Esophagus (tissue), 2 donors: ENCODE measurements around the gene DRAXIN. TPM values are rescaled to one million over a fixed set of nuclear protein-coding genes. Genes with fewer than 3 reads are reported as not detected.

Source experiments
- H3K27ac ChIP-seq, 2 donors: one replicate each; pipeline ENCODE4 v1.5.1; 2013; ENCODE audit warnings: low read depth in 2 of 2, mild to moderate bottlenecking in 2 of 2, inconsistent platforms in 1 of 2, low read length in 1 of 2, moderate library complexity in 1 of 2
- H3K27me3 ChIP-seq, 2 donors: one replicate each; pipeline ENCODE4 v1.6.1; 2013; ENCODE audit warnings: low read length in 2 of 2, control low read depth in 1 of 2, mild to moderate bottlenecking in 1 of 2; ENCODE audit not compliant: insufficient read depth in 2 of 2, control insufficient read depth in 1 of 2
- H3K36me3 ChIP-seq, 2 donors: one replicate each; pipeline ENCODE4 v1.6.1; 2013; ENCODE audit warnings: low read length in 1 of 2; ENCODE audit not compliant: control insufficient read depth in 2 of 2, insufficient read depth in 2 of 2
- H3K4me1 ChIP-seq, 2 donors: one replicate each; pipeline ENCODE4 v1.6.1; 2013; ENCODE audit warnings: low read length in 1 of 2; ENCODE audit not compliant: control insufficient read depth in 2 of 2, insufficient read depth in 2 of 2
- H3K4me3 ChIP-seq, 2 donors: one replicate each; pipeline ENCODE4 v1.5.1; 2013; ENCODE audit warnings: low read length in 2 of 2, mild to moderate bottlenecking in 2 of 2, low read depth in 1 of 2, moderate library complexity in 1 of 2
- H3K9me3 ChIP-seq, 2 donors: one replicate each; pipeline ENCODE4 v1.6.1; 2013; ENCODE audit warnings: mild to moderate bottlenecking in 2 of 2, low read depth in 1 of 2, low read length in 1 of 2, moderate library complexity in 1 of 2; ENCODE audit not compliant: control insufficient read depth in 2 of 2, insufficient read depth in 1 of 2
- WGBS, 2 donors: extraction: QIAGEN DNeasy Blood & Tissue Kit; methylation state at CpG; one replicate each; pipeline ENCODE4 v1.1.7; 2013; 5-methylcytosine and 5-hydroxymethylcytosine counted together
- polyA plus RNA-seq, 2 donors: library from polyadenylated mRNA; stranded (reverse); fragments of 200-250 nt; gene quantifications; one replicate each; pipeline ENCODE4 v1.2.3, GENCODE V29; 2013
- donor health status: healthy with polysubstance abuse.
- donor health status: Bipolar disorder and iron deficiency.

Gene DRAXIN
- polyA plus RNA-seq, 2 donors: 0.01 to 0.02 TPM

DNA sequence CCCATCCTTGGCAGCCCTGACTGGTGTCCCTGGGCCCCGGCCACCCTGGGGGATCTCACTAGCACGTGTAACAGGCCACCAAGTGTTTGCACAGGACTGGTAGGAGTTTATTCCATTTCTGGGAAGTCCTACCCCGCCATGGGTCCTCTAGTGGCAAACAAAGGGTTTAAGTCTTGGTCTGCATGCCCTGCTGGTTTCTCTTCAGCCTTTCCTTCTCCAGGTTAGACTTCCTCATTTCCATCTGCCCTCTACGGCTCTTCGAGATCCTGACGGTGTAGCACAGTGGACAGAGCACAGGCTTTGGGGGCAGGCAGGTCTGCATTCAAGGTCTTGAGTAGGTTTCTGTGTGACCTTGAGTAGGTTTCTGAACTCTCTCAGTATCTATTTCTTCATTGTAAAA lies 47.3 kb downstream of the DRAXIN start:
- no peaks in the 10 kb centered on the region for H3K27me3 ChIP-seq
- no peaks in the 10 kb centered on the region for H3K36me3 ChIP-seq
- no peak overlapping the region for H3K4me3 ChIP-seq
- H3K4me1 ChIP-seq: peaks cover 0 to 3% of the 10 kb centered on the region in 2 donors
- WGBS, 2 donors: 83 to 86% methylated on average over 6 of the region's 6 CpGs
- H3K9me3 ChIP-seq: no peaks in the 10 kb centered on the region
- H3K27ac ChIP-seq: no peak overlapping the region

DNA sequence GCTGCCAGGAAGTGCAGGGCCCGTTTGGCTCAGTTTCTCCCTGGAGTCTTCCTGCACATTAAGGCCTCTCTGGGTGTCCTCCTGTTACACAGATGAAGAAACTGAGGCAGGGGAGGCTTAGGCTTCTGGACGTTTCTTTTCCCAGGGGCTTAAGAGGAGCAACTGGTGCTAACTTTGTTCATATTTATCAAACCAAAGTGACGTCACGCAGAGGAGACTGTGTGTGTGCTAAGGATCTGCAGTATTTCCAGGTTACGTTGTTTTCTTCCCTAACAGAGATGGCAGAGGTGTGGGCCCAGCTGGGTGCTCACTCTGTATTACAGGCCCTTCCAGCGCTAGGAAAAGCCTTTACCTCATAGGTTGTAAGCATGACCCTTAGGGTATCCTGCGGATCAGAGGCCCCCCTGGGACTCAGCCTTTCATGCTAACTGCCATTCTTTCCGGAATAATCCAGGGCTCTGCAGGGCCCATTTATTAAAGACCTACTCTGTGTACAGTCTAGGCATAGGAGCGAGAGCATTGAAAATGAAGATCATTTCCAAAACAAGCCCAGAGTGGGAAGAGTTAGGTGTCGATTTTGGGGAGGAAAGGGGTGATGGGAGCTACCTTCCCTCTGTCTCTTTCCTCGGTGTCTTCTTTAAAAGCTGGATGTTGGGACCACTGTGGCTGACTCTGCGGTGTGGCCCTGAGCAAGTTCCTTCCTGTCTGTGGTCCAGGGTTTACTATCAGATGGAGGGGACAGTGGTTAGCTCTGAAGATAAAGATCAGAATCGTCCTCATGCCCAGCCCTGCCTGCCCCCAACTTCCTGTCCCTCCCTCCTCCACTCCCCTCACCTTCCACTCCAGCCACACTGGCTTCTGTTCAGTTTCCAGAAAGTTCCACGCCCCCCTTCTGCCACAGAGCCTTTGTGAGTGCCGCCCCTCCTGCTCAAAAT lies 49.0 kb downstream of the DRAXIN start:
- H3K27ac ChIP-seq: no peak overlapping the region
- 72 to 73% methylated on average over 15 of the region's 15 CpGs for WGBS, 2 donors
- no peaks in the 10 kb centered on the region for H3K27me3 ChIP-seq
- peaks cover 0 to 3% of the 10 kb centered on the region in 2 donors for H3K4me1 ChIP-seq
- H3K9me3 ChIP-seq: no peaks in the 10 kb centered on the region
- H3K4me3 ChIP-seq: no peak overlapping the region
- no peaks in the 10 kb centered on the region for H3K36me3 ChIP-seq

DNA sequence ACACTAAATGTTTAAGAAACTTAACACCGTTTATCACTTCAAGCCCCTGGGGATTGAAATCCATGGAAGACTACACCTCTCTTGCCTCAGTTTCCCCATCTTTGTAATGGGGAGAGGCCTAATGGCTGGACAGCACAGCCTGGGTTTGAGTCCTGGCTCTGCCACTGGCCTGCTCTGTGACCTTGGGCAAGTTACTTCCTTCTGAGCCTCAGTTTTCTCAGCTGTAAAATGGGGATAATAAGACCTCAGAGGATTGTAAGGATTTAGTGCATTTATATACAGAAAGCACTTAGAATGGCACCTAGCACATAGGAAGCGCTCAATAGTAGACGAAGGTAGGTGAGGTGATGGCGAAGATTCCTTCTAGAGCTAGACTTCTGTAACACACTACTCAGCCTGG lies 50.0 kb downstream of the DRAXIN start:
- no peaks in the 10 kb centered on the region for H3K36me3 ChIP-seq
- no peak overlapping the region for H3K4me3 ChIP-seq
- H3K4me1 ChIP-seq: peaks cover 0 to 3% of the 10 kb centered on the region in 2 donors
- no peaks in the 10 kb centered on the region for H3K9me3 ChIP-seq
- no peak overlapping the region for H3K27ac ChIP-seq
- WGBS, 2 donors: 92 to 94% methylated on average over 4 of the region's 4 CpGs
- H3K27me3 ChIP-seq: no peaks in the 10 kb centered on the region

DNA sequence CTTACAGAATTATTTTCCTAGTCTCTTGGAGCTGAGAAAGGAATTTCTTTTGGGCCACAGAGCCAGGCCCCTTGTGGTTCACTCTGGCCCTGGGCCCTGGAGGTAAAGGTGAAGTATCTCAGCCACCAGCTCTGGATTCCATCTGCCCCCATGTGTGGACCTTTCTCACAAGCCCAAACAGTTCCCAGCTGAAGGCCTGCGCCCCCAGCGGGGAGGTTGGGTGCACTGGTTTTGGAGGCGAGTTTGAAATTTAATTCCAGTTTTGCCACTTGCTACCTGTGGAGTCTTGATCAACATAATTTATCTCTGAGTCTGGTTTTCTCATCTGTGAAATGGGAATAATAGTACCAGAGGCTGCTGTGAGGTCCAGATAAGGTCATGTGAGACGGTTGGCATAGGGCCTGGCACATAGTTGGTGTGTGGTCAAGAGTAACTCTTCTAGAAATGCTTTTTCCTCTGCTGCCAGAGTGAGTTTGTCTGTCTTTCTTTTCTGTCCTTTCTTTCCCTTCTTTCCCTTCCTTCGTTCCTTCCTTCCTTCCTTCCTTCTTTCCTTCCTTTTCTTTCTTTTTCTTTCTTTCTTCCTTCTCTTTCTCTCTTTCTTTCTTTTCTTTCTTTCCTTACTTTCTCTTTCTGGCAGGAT lies 50.5 kb downstream of the DRAXIN start:
- peaks cover 0 to 3% of the 10 kb centered on the region in 2 donors for H3K4me1 ChIP-seq
- WGBS, 2 donors: 77 to 86% methylated on average over 5 of the region's 5 CpGs
- H3K4me3 ChIP-seq: no peak overlapping the region
- H3K36me3 ChIP-seq: no peaks in the 10 kb centered on the region
- H3K9me3 ChIP-seq: no peaks in the 10 kb centered on the region
- H3K27ac ChIP-seq: no peak overlapping the region
- no peaks in the 10 kb centered on the region for H3K27me3 ChIP-seq

DNA sequence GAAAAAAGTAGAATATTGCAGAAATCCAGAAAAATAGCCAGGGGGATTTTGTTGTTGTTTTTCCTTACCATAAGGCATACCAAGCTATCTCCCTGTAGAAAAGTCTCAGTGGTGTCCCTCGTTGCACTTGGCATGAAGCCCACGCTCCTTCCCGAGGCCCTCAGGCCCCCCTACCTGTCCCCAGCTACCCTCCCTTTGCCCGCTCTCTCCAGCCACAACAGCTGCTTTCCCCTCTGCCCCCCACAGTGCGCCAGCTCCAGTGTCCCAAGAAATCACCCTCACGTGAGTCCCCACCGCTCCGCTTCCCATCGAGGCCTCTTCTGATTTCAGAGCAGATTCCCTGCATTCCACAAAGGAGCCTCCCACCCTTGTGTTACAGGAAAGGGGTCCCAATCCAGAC lies 52.8 kb downstream of the DRAXIN start:
- Histone ChIP-seq H3K4me3 (no peak overlapping the region), H3K4me1 (no peaks in the 10 kb centered on the region), H3K36me3 (peaks cover 2 to 11% of the 10 kb centered on the region in 2 donors), H3K27ac (no peak overlapping the region), H3K27me3 (no peaks in the 10 kb centered on the region), H3K9me3 (no peaks in the 10 kb centered on the region)
- 85 to 89% methylated on average over 9 of the region's 9 CpGs for WGBS, 2 donors

DNA sequence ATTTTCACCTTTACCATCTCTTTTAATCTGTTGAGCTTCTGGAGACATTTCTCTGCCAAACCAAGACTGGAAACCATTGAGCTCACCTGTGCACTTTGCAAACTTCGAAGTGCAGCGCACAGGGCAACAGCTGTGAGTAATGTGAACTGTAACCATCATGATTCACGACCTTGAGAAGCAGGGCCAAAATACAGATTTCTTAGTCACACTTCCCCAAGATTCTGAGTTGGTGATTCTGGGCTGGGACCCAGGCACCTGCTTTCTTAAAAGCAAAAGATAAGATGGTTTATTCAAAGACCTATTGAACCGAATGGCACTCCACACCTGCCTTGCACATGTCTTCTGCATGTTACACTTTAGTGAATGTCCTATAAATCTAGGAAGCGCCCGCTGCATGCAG lies 54.6 kb downstream of the DRAXIN start:
- Histone ChIP-seq H3K36me3 (peaks cover 2 to 26% of the 10 kb centered on the region in 2 donors), H3K9me3 (no peaks in the 10 kb centered on the region), H3K4me1 (no peaks in the 10 kb centered on the region), H3K27ac (no peak overlapping the region), H3K4me3 (no peak overlapping the region), H3K27me3 (no peaks in the 10 kb centered on the region)
- 65 to 80% methylated on average over 6 of the region's 6 CpGs for WGBS, 2 donors

DNA sequence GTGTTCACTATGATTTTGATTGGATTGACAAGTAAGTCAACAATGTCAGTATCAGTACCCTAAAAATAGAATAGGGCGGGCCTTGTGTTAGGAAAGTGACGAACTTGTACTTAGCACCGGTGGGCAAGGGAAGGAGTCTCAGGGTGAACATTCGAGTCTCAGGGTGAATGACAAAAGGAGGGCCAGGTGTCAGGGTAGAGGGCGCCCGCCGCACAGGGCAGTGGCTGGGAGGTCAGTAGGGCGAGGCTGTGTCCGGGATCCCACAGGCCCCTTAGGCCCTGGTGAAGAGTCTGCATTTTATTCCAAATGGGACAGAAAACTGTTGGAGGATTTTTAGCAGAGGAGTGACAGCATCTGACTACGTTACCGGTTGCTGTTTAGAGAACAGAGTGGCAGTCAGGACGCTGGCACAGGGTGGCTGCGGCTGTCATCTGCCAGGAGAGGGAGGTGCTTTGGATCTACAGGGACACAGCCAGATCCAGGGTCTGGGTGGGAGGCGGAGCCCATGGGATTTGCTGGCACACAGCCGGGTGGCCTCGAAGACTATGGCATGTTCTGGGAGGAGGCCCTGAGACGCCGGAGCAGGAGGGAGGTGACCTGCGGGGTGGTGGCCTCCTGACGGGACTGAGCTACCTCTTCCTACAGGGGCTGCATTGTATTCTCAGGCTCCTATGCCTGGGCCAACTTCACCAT lies 55.4 kb downstream of the DRAXIN start:
- peaks cover 2 to 30% of the 10 kb centered on the region in 2 donors for H3K36me3 ChIP-seq

DNA sequence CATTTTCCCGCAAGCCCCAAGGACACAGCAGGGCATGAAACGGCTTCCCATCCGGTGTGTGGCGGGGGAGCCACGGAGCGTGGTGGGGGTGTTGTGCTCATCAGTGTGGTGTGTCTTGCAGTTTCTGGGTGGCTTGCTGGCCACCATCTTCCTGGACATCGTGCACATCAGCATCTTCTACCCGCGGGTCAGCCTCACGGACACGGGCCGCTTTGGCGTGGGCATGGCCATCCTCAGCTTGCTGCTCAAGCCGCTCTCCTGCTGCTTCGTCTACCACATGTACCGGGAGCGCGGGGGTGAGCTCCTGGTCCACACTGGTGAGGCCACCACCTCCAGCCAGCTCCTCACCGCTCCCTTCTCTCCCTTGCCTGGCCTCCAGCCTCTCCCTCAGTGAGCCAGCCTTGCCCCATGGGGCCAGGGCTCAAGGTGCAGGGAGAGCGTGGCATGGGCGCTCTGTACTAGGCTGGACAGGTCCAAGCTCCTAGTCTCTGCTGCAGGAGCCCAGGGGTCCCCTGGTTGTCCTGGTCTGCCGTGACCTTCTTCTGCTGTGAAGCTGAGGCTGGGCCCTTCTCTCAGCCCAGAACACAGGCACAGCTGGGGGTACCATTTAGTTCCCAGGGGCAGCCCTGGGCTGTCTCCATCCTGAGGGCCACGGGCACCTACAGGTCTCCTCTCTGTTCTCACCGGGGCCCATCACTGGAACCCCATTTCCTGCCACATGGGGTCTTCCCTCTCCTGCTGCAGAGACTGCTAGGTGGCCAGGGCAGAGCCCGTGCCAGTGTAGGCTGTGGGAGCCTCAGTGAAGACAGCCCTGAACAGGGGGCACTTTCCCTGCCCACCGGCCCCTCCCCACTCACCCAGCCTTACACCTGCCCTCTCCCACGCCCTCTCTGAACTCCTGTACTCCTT lies 57.0 kb downstream of the DRAXIN start:
- Histone ChIP-seq H3K27ac (no peak overlapping the region), H3K36me3 (peaks cover 2 to 30% of the 10 kb centered on the region in 2 donors), H3K4me1 (no peaks in the 10 kb centered on the region), H3K27me3 (no peaks in the 10 kb centered on the region), H3K4me3 (no peak overlapping the region), H3K9me3 (no peaks in the 10 kb centered on the region)
- 93 to 95% methylated on average over 26 to 27 of the region's 27 CpGs for WGBS, 2 donors

More for the DNA sequence above, 55.4 kb downstream of the DRAXIN start:
- H3K4me3 ChIP-seq: no peak overlapping the region
- no peaks in the 10 kb centered on the region for H3K9me3 ChIP-seq
- WGBS, 2 donors: 79 to 87% methylated on average over 20 of the region's 20 CpGs
- H3K27me3 ChIP-seq: no peaks in the 10 kb centered on the region
- no peaks in the 10 kb centered on the region for H3K4me1 ChIP-seq
- H3K27ac ChIP-seq: no peak overlapping the region
